Suprapubic skin (tissue), 4 donors: ENCODE results near the gene SLC6A6. TPM values are rescaled to one million over a fixed set of nuclear protein-coding genes. Genes with fewer than 3 reads are reported as not detected.

Source experiments
- DNase-seq, 2 donors: peaks; one replicate each; pipeline ENCODE4 v3.0.0-alpha.2; 2019; ENCODE audit warnings: low spot score in 2 of 2
- H3K27ac ChIP-seq: fragments of 200-600 bp; sonication (generic); one replicate; pipeline ENCODE4 v1.5.1; 2019
- H3K27me3 ChIP-seq: fragments of 200-600 bp; sonication (generic); one replicate; pipeline ENCODE4 v1.5.1; 2019
- H3K36me3 ChIP-seq: fragments of 200-600 bp; sonication (generic); one replicate; pipeline ENCODE4 v1.5.1; 2019
- H3K4me1 ChIP-seq: fragments of 200-600 bp; sonication (generic); one replicate; pipeline ENCODE4 v1.5.1; 2019
- H3K4me3 ChIP-seq: fragments of 200-600 bp; sonication (generic); one replicate; pipeline ENCODE4 v1.5.1; 2019; ENCODE audit warnings: mild to moderate bottlenecking
- H3K9me3 ChIP-seq: fragments of 200-600 bp; sonication (generic); one replicate; pipeline ENCODE4 v1.5.1; 2019
- EP300 ChIP-seq: sonication (generic); formaldehyde crosslinking; IDR thresholded peaks from one replicate; pipeline ENCODE4 v1.6.1; 2017; ENCODE audit warnings: antibody characterized with exemption
- POLR2A ChIP-seq, 2 donors: fragments of 450-650 bp; IDR thresholded peaks; one replicate each; pipeline ENCODE4 v1.6.1; 2017; ENCODE audit warnings: antibody characterized with exemption in 2 of 2, mild to moderate bottlenecking in 2 of 2, moderate library complexity in 2 of 2
- POLR2AphosphoS5 ChIP-seq, 3 donors: sonication (generic); formaldehyde crosslinking; IDR thresholded peaks; one replicate each; pipeline ENCODE4 v1.6.1; 2017; ENCODE audit warnings: antibody characterized with exemption in 3 of 3
- WGBS: methylation state at CpG from one replicate; pipeline ENCODE4 v1.1.5; 2018; 5-methylcytosine and 5-hydroxymethylcytosine counted together
- total RNA-seq, 4 donors: library from RNA; depleted of rRNA; stranded (reverse); fragments of >200 nt; gene quantifications; one replicate each; pipeline ENCODE4 v1.1.0, GENCODE V29; 2016
- TF ChIP-seq, protein P1 (sequence below), 2 donors: fragments of 200-600 bp in 1 of 2; fragments of 450-650 bp in 1 of 2; sonication (generic) in 1 of 2; IDR thresholded peaks; one replicate each; pipeline ENCODE4 v1.5.1; 2016 to 2019; ENCODE audit warnings: antibody characterized with exemption in 2 of 2, mild to moderate bottlenecking in 1 of 2, moderate library complexity in 1 of 2

Gene SLC6A6
- total RNA-seq, 4 donors from 2014 or later = 85.4 to 149 (median 102) TPM

- TF ChIP-seq POLR2AphosphoS5 (IDR thresholded peaks at IDR 0.05) = no peak
- TF ChIP-seq POLR2A (IDR thresholded peaks at IDR 0.05) = no peak
- no peak for TF ChIP-seq EP300
- TF ChIP-seq, protein P1, sequence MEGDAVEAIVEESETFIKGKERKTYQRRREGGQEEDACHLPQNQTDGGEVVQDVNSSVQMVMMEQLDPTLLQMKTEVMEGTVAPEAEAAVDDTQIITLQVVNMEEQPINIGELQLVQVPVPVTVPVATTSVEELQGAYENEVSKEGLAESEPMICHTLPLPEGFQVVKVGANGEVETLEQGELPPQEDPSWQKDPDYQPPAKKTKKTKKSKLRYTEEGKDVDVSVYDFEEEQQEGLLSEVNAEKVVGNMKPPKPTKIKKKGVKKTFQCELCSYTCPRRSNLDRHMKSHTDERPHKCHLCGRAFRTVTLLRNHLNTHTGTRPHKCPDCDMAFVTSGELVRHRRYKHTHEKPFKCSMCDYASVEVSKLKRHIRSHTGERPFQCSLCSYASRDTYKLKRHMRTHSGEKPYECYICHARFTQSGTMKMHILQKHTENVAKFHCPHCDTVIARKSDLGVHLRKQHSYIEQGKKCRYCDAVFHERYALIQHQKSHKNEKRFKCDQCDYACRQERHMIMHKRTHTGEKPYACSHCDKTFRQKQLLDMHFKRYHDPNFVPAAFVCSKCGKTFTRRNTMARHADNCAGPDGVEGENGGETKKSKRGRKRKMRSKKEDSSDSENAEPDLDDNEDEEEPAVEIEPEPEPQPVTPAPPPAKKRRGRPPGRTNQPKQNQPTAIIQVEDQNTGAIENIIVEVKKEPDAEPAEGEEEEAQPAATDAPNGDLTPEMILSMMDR (IDR thresholded peaks at IDR 0.05) = no peak
- H3K36me3 ChIP-seq = no peaks in the 10 kb centered on the region
- no peak overlapping the region for H3K4me3 ChIP-seq
- peaks cover 44% of the 10 kb centered on the region for H3K4me1 ChIP-seq
- no peaks in the 10 kb centered on the region for H3K9me3 ChIP-seq
- H3K27ac ChIP-seq = peak overlapping the region; percentile 60
- no peak for DNase-seq
- WGBS = no CpG with 5 or more reads among the region's 3 CpGs
- H3K27me3 ChIP-seq = no peaks in the 10 kb centered on the region
These were observed 24.6 kb upstream of the SLC6A6 start for GRCh38 chr3:14377838-14378169.

- Histone ChIP-seq H3K4me3 (no peak overlapping the region), H3K36me3 (no peaks in the 10 kb centered on the region), H3K9me3 (no peaks in the 10 kb centered on the region), H3K4me1 (peaks cover 38% of the 10 kb centered on the region), H3K27me3 (no peaks in the 10 kb centered on the region), H3K27ac (peak overlapping the region; percentile 60)
- no peak for DNase-seq
- no peak for TF ChIP-seq EP300
- TF ChIP-seq POLR2AphosphoS5 (IDR thresholded peaks at IDR 0.05) = peak in 1 of 3 donors; percentile 47
- WGBS = 65% methylated on average over 4 of the region's 4 CpGs
These were observed 24.0 kb upstream of the SLC6A6 start for GRCh38 chr3:14378415-14378814.

GRCh38 chr3:14379843-14380242 is 22.6 kb upstream of the SLC6A6 start:
- Histone ChIP-seq H3K36me3 (no peaks in the 10 kb centered on the region), H3K4me1 (peaks cover 24% of the 10 kb centered on the region), H3K9me3 (no peaks in the 10 kb centered on the region), H3K27me3 (no peaks in the 10 kb centered on the region), H3K27ac (no peak overlapping the region), H3K4me3 (no peak overlapping the region)
- 37% methylated on average over 10 of the region's 10 CpGs for WGBS
- no peak for TF ChIP-seq POLR2A (IDR thresholded peaks at IDR 0.05)
- DNase-seq = no peak

DNA sequence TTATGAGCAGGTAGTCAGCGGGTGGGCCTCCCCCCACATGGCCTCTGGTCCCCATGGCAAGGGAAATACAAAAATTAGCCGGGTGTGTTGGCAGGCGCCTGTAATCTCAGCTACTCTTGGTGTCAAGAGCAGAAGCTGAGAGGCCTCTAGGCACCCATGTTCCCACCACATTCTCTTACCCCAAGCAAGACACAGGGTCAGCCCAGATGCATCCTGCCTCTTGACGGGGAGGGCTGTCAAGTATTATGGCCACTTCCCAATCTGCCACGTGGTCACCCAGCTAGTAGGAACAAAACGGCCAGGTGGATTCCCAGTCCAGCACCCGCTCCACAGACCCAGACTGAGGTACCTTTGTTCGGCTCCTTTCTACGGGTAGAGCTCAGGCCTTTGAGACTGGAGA is 16.2 kb upstream of the SLC6A6 start:
- Histone ChIP-seq H3K27ac (no peak overlapping the region), H3K4me3 (no peak overlapping the region), H3K36me3 (no peaks in the 10 kb centered on the region), H3K9me3 (no peaks in the 10 kb centered on the region), H3K4me1 (no peaks in the 10 kb centered on the region), H3K27me3 (no peaks in the 10 kb centered on the region)
- 79% methylated on average over 8 of the region's 9 CpGs for WGBS
- TF ChIP-seq POLR2A (IDR thresholded peaks at IDR 0.05) (no peak), POLR2AphosphoS5 (IDR thresholded peaks at IDR 0.05) (no peak), EP300 (no peak)
- TF ChIP-seq, protein P1 (IDR thresholded peaks at IDR 0.05) = no peak
- no peak for DNase-seq

GRCh38 chr3:14388201-14388600 is 14.2 kb upstream of the SLC6A6 start:
- no peaks in the 10 kb centered on the region for H3K9me3 ChIP-seq
- no peak overlapping the region for H3K4me3 ChIP-seq
- no peak for DNase-seq
- no peak for TF ChIP-seq EP300
- no peak for TF ChIP-seq POLR2AphosphoS5 (IDR thresholded peaks at IDR 0.05)
- TF ChIP-seq, protein P1 (IDR thresholded peaks at IDR 0.05) = no peak
- TF ChIP-seq POLR2A (IDR thresholded peaks at IDR 0.05) = no peak
- H3K4me1 ChIP-seq = no peaks in the 10 kb centered on the region
- no peaks in the 10 kb centered on the region for H3K36me3 ChIP-seq
- WGBS = 71% methylated on average over 5 of the region's 5 CpGs
- no peak overlapping the region for H3K27ac ChIP-seq
- H3K27me3 ChIP-seq = no peaks in the 10 kb centered on the region

GRCh38 chr3:14389166-14389606 is 13.2 kb upstream of the SLC6A6 start:
- H3K4me3 ChIP-seq = no peak overlapping the region
- no peaks in the 10 kb centered on the region for H3K4me1 ChIP-seq
- DNase-seq = no peak
- no peak for TF ChIP-seq POLR2A (IDR thresholded peaks at IDR 0.05)
- TF ChIP-seq, protein P1 (IDR thresholded peaks at IDR 0.05) = no peak
- no peak for TF ChIP-seq EP300
- TF ChIP-seq POLR2AphosphoS5 (IDR thresholded peaks at IDR 0.05) = no peak
- H3K27me3 ChIP-seq = no peaks in the 10 kb centered on the region
- 69% methylated on average over 6 of the region's 6 CpGs for WGBS
- H3K9me3 ChIP-seq = no peaks in the 10 kb centered on the region
- H3K27ac ChIP-seq = no peak overlapping the region
- no peaks in the 10 kb centered on the region for H3K36me3 ChIP-seq
